Left ventricle myocardium inferior (tissue), 1 donor: ENCODE results near the gene RPL13A. TPM values are rescaled to one million over a fixed set of nuclear protein-coding genes. Genes with fewer than 3 reads are reported as not detected.
"Not testable (repeated sequence)": the region's sequence is repeated elsewhere in the genome, so short reads cannot be mapped to it uniquely, and the experiment has no call there.

ENCODE experiments used
- DNase-seq: peaks from one replicate; pipeline ENCODE4 v3.0.0-alpha.2; 2020
- H3K27ac ChIP-seq: fragments of 200-600 bp; replicated peaks from 2 replicates; pipeline ENCODE4 v1.8.0; 2021
- H3K27me3 ChIP-seq: fragments of 200-600 bp; 2 replicates; pipeline ENCODE4 v1.8.0; 2021; ENCODE audit warnings: low read depth
- H3K36me3 ChIP-seq: fragments of 200-600 bp; 2 replicates; pipeline ENCODE4 v1.8.0; 2021
- H3K4me1 ChIP-seq: fragments of 200-600 bp; 2 replicates; pipeline ENCODE4 v1.8.0; 2021
- H3K4me3 ChIP-seq: fragments of 200-600 bp; 2 replicates; pipeline ENCODE4 v1.8.0; 2021; ENCODE audit warnings: mild to moderate bottlenecking, moderate library complexity
- H3K9me3 ChIP-seq: fragments of 200-600 bp; replicated peaks from 2 replicates; pipeline ENCODE4 v1.8.0; 2021
- intact Hi-C: fragments of 100-400 bp; cut with micrococcal nuclease; formaldehyde crosslinking; loops from one replicate; pipeline ENCODE4 v1.11.0; 2022
- total RNA-seq: library from RNA; stranded (reverse); fragmentation: NEBNext Ultra II Directional; extraction: Animal tissue kit (Norgen Biotek cat#: 25700); gene quantifications from one replicate; pipeline ENCODE4 v1.2.1, GENCODE V29; 2021
- TF ChIP-seq, protein P1 (sequence below): fragments of 200-600 bp; IDR thresholded peaks from 2 replicates; pipeline ENCODE4 v1.8.0; 2021; ENCODE audit warnings: antibody characterized with exemption, mild to moderate bottlenecking, borderline replicate concordance
- donor health status: DM: no; HTN: yes; CAD: no; lungs with severe emphysema.

The RPL13A gene
- total RNA-seq, 1 donor from 2014 or later: 1,308 TPM

GRCh38 chr19:49441960-49442350, 45.5 kb upstream of the RPL13A start:
- TF ChIP-seq, protein P1, sequence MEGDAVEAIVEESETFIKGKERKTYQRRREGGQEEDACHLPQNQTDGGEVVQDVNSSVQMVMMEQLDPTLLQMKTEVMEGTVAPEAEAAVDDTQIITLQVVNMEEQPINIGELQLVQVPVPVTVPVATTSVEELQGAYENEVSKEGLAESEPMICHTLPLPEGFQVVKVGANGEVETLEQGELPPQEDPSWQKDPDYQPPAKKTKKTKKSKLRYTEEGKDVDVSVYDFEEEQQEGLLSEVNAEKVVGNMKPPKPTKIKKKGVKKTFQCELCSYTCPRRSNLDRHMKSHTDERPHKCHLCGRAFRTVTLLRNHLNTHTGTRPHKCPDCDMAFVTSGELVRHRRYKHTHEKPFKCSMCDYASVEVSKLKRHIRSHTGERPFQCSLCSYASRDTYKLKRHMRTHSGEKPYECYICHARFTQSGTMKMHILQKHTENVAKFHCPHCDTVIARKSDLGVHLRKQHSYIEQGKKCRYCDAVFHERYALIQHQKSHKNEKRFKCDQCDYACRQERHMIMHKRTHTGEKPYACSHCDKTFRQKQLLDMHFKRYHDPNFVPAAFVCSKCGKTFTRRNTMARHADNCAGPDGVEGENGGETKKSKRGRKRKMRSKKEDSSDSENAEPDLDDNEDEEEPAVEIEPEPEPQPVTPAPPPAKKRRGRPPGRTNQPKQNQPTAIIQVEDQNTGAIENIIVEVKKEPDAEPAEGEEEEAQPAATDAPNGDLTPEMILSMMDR: no peak
- Histone ChIP-seq H3K27me3 (peaks cover 56% of the 10 kb centered on the region), H3K4me1 (peaks cover 26% of the 10 kb centered on the region), H3K36me3 (peaks cover 2% of the 10 kb centered on the region), H3K9me3 (no peaks in the 10 kb centered on the region), H3K27ac (peak overlapping the region; percentile 95), H3K4me3 (peak overlapping the region; percentile 83)
- DNase-seq: no peak
- intact Hi-C loops: loop anchor here (10.0 kb wide), 1 partner anchor 47 kb away; no protein-coding TSS in a partner anchor

GRCh38 chr19:49442354-49442753, 45.1 kb upstream of the RPL13A start:
- Histone ChIP-seq H3K4me1 (peaks cover 26% of the 10 kb centered on the region), H3K27ac (peak overlapping the region; percentile 95), H3K4me3 (peak overlapping the region; percentile 83), H3K27me3 (peaks cover 52% of the 10 kb centered on the region), H3K9me3 (no peaks in the 10 kb centered on the region), H3K36me3 (peaks cover 6% of the 10 kb centered on the region)
- intact Hi-C loops: loop anchor here (10.0 kb wide), 1 partner anchor 48 kb away; no protein-coding TSS in a partner anchor
- TF ChIP-seq, protein P1: no peak
- DNase-seq: peak; percentile 45

DNA sequence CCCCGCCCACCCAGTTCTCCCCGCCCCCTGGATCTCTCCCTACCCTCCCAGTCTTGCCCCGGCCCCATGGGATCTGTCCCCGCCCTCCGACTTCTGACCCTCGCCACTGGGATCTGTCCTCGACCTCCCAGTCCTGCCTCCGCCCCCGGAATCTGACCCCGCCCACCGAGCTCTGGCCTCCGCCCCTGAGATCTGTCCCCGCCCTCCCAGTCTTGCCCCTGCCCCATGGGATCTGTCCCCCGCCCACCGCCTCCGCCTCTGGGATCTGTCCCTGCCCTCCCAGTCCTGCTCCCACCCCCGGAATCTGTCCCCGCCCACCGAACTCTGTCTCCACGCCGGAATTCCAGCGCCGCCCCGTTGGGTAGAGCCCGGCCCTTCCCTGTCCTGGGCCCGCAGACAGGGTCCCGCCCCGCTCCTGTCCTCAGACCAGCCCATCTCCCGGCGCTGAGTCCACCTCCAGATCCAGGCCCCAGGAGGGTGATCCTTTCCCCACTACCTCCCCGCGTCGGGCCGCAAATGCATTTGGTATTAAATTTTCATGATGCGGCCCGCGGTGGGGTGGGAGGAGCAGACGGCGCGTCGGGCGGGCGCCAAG, 44.5 kb upstream of the RPL13A start:
- H3K27ac ChIP-seq: peak overlapping the region; percentile 95
- peaks cover 47% of the 10 kb centered on the region for H3K27me3 ChIP-seq
- intact Hi-C loops: loop anchor here (10.0 kb wide), 1 partner anchor 48 kb away; no protein-coding TSS in a partner anchor

GRCh38 chr19:49443366-49444099, 43.9 kb upstream of the RPL13A start:
- TF ChIP-seq, protein P1: peak; percentile 85
- intact Hi-C loops: loop anchor here (10.0 kb wide), 1 partner anchor 49 kb away; no protein-coding TSS in a partner anchor
- Histone ChIP-seq H3K36me3 (peaks cover 10% of the 10 kb centered on the region), H3K27ac (peak overlapping the region; percentile 95), H3K9me3 (no peaks in the 10 kb centered on the region), H3K4me3 (peak overlapping the region; percentile 83), H3K4me1 (peaks cover 33% of the 10 kb centered on the region), H3K27me3 (peaks cover 40% of the 10 kb centered on the region)
- DNase-seq: peak; percentile 95

More for the DNA sequence above, 44.5 kb upstream of the RPL13A start:
- Histone ChIP-seq H3K4me3 (peak overlapping the region; percentile 83), H3K9me3 (no peaks in the 10 kb centered on the region), H3K36me3 (peaks cover 9% of the 10 kb centered on the region), H3K4me1 (peaks cover 32% of the 10 kb centered on the region)
- peak; percentile 96 for DNase-seq
- TF ChIP-seq, protein P1: no peak

- peaks cover 34% of the 10 kb centered on the region for H3K27me3 ChIP-seq
Observed at GRCh38 chr19:49444100-49444700, 43.2 kb upstream of the RPL13A start.

More at GRCh38 chr19:49444100-49444700, 43.2 kb upstream of the RPL13A start:
- H3K9me3 ChIP-seq, DNase-seq: not testable (repeated sequence)
- H3K27ac ChIP-seq: peak overlapping the region; percentile 95
- peak overlapping the region; percentile 83 for H3K4me3 ChIP-seq
- H3K36me3 ChIP-seq: peaks cover 17% of the 10 kb centered on the region
- intact Hi-C loops: loop anchor here (10.0 kb wide), 1 partner anchor 49 kb away; no protein-coding TSS in a partner anchor
- peaks cover 33% of the 10 kb centered on the region for H3K4me1 ChIP-seq
